MM.1S (cell line): ENCODE results near the gene SLC12A6.

Source experiments
- DNase-seq: peaks from one replicate; pipeline ENCODE4 v3.0.0-alpha.2; 2015
- H2AFZ ChIP-seq: fragments of 300-600 bp; sonication (generic); 2 replicates; pipeline ENCODE4 v1.6.0; 2016; ENCODE audit warnings: antibody characterized with exemption, low read length
- H3F3A ChIP-seq: fragments of 300-600 bp; sonication (generic); 2 replicates; pipeline ENCODE4 v1.6.1; 2016; ENCODE audit warnings: mild to moderate bottlenecking, antibody characterized with exemption, low read length, moderate library complexity, mixed read lengths; ENCODE audit not compliant: insufficient read depth
- H3K27ac ChIP-seq: fragments of 300-600 bp; sonication (generic); 2 replicates; pipeline ENCODE4 v1.5.1; 2016; ENCODE audit warnings: mild to moderate bottlenecking, low read length
- H3K27me3 ChIP-seq: fragments of 300-600 bp; sonication (generic); replicated peaks from 2 replicates; pipeline ENCODE4 v1.6.0; 2016; ENCODE audit warnings: low read length; ENCODE audit not compliant: insufficient read depth
- H3K36me3 ChIP-seq: fragments of 300-600 bp; sonication (generic); replicated peaks from 2 replicates; pipeline ENCODE4 v1.6.1; 2016; ENCODE audit warnings: mild to moderate bottlenecking, low read length, mixed read lengths; ENCODE audit not compliant: insufficient read depth
- H3K4me1 ChIP-seq: fragments of 300-600 bp; sonication (generic); 2 replicates; pipeline ENCODE4 v1.6.1; 2016; ENCODE audit warnings: low read length, mixed read lengths
- H3K4me2 ChIP-seq: fragments of 300-600 bp; sonication (generic); 2 replicates; pipeline ENCODE4 v1.6.0; 2016; ENCODE audit warnings: low read depth, low read length
- H3K4me3 ChIP-seq: fragments of 300-600 bp; sonication (generic); 2 replicates; pipeline ENCODE4 v1.5.1; 2016; ENCODE audit warnings: low read length, mixed read lengths
- H3K79me2 ChIP-seq: fragments of 300-600 bp; sonication (generic); 2 replicates; pipeline ENCODE4 v1.6.1; 2016; ENCODE audit warnings: mixed run types, low read length, mixed read lengths
- H3K9ac ChIP-seq: fragments of 300-600 bp; sonication (generic); 2 replicates; pipeline ENCODE4 v1.6.1; 2016; ENCODE audit warnings: low read length, mixed read lengths
- H3K9me2 ChIP-seq: fragments of 300-600 bp; sonication (generic); replicated peaks from 2 replicates; pipeline ENCODE4 v1.6.1; 2016; ENCODE audit warnings: mild to moderate bottlenecking, low read length, mixed read lengths; ENCODE audit not compliant: insufficient read depth
- H3K9me3 ChIP-seq: fragments of 300-600 bp; sonication (generic); replicated peaks from 2 replicates; pipeline ENCODE4 v1.6.1; 2016; ENCODE audit warnings: mild to moderate bottlenecking, low read length, mixed read lengths; ENCODE audit not compliant: insufficient read depth
- H4K20me1 ChIP-seq: fragments of 300-600 bp; sonication (generic); 2 replicates; pipeline ENCODE4 v1.6.1; 2016; ENCODE audit warnings: mild to moderate bottlenecking, low read length, moderate library complexity, mixed read lengths; ENCODE audit not compliant: insufficient read depth
- EZH2 ChIP-seq: fragments of 300-600 bp; sonication (generic); optimal IDR thresholded peaks from 2 replicates; pipeline ENCODE3; 2017; ENCODE audit warnings: low read depth, mild to moderate bottlenecking, antibody characterized with exemption, low read length, mixed read lengths
- EZH2phosphoT487 ChIP-seq: fragments of 300-600 bp; sonication (generic); IDR thresholded peaks from 2 replicates; pipeline ENCODE4 v1.6.1; 2018; ENCODE audit warnings: antibody characterized with exemption, low read length
- TF ChIP-seq, protein P1 (sequence below): fragments of 300-600 bp; sonication (generic); IDR thresholded peaks from 2 replicates; pipeline ENCODE4 v1.5.1; 2016; ENCODE audit warnings: antibody characterized with exemption, low read length, mixed read lengths

SLC12A6 gene

DNA sequence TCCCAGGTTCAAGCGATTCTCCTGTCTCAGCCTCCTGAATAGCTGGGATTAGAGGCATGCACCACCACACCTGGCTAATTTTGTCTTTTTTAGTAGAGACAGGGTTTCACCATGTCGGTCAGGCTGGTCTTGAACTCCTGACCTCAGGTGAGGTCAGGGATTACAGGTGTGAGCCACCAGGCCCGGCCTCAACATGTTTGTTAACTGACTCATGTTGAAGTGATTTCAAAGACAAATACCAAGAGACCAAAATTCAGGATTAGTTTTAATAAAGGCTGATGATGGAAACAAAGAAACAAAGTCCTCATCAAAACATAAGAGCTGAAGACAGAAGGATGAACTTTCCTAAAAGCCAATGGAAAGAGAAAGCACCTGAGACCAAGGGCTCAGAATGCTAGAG, 36.5 kb downstream of the SLC12A6 start:
- Histone ChIP-seq H3K4me3 (no peak overlapping the region), H3F3A (no peaks in the 10 kb centered on the region), H3K36me3 (no peaks in the 10 kb centered on the region), H3K27ac (no peak overlapping the region), H3K4me2 (no peak overlapping the region), H2AFZ (no peak overlapping the region), H3K79me2 (peaks cover 41% of the 10 kb centered on the region), H3K9me3 (no peaks in the 10 kb centered on the region), H3K9ac (no peak overlapping the region), H3K27me3 (no peaks in the 10 kb centered on the region), H3K4me1 (no peaks in the 10 kb centered on the region), H4K20me1 (no peaks in the 10 kb centered on the region), H3K9me2 (no peaks in the 10 kb centered on the region)
- no peak for DNase-seq
- no peak for TF ChIP-seq EZH2
- no peak for TF ChIP-seq EZH2phosphoT487
- TF ChIP-seq, protein P1, sequence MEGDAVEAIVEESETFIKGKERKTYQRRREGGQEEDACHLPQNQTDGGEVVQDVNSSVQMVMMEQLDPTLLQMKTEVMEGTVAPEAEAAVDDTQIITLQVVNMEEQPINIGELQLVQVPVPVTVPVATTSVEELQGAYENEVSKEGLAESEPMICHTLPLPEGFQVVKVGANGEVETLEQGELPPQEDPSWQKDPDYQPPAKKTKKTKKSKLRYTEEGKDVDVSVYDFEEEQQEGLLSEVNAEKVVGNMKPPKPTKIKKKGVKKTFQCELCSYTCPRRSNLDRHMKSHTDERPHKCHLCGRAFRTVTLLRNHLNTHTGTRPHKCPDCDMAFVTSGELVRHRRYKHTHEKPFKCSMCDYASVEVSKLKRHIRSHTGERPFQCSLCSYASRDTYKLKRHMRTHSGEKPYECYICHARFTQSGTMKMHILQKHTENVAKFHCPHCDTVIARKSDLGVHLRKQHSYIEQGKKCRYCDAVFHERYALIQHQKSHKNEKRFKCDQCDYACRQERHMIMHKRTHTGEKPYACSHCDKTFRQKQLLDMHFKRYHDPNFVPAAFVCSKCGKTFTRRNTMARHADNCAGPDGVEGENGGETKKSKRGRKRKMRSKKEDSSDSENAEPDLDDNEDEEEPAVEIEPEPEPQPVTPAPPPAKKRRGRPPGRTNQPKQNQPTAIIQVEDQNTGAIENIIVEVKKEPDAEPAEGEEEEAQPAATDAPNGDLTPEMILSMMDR: no peak

DNA sequence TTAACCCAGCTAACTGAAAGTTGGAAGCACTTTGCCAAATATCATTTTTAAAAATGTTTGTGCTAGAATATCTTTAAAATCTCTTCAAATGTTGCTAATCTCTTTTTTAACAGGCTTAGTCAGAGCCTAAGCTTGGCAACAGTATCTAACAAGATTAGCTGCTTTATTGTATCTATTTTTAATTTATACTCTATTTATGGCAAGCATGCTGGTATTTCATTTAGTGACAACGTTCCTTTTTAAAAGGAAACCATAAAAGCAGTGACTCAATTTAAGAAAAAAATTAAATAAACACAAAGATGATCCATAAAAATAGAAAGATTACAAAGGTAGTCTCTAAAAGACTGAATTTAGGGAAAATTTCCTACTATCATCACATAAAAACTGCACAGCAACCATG, 40.5 kb downstream of the SLC12A6 start:
- no peaks in the 10 kb centered on the region for H3K36me3 ChIP-seq
- no peak for DNase-seq
- peaks cover 54% of the 10 kb centered on the region for H3K79me2 ChIP-seq
- no peaks in the 10 kb centered on the region for H3K27me3 ChIP-seq
- TF ChIP-seq EZH2: no peak
- TF ChIP-seq EZH2phosphoT487: no peak
- TF ChIP-seq, protein P1: no peak
- no peak overlapping the region for H3K27ac ChIP-seq
- no peak overlapping the region for H2AFZ ChIP-seq
- no peaks in the 10 kb centered on the region for H3F3A ChIP-seq
- no peak overlapping the region for H3K4me2 ChIP-seq
- H3K4me3 ChIP-seq: no peak overlapping the region
- no peaks in the 10 kb centered on the region for H4K20me1 ChIP-seq
- no peak overlapping the region for H3K9ac ChIP-seq
- H3K9me3 ChIP-seq: no peaks in the 10 kb centered on the region
- H3K9me2 ChIP-seq: no peaks in the 10 kb centered on the region
- H3K4me1 ChIP-seq: no peaks in the 10 kb centered on the region

DNA sequence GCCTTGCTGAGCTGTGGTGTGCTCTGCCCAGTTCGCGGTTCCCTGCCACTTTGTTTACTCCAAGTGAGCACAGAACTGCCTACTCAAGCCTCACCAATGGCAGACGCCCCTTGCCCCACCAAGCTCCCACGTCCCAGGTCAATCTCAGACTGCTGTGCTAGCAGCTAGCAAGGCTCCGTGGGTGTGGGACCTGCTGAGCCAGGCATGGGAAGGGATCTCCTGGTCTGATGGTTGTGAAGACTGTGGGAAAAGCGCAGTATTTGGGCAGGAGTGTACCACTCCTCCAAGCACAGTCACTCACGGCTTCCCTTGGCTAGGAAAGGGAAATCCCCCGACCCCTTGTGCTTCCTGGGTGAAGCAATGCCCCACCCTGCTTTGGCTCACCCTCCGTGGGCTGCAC, 45.0 kb downstream of the SLC12A6 start:
- DNase-seq: no peak
- H3K9me2 ChIP-seq: no peaks in the 10 kb centered on the region
- H3K4me3 ChIP-seq: no peak overlapping the region
- no peaks in the 10 kb centered on the region for H4K20me1 ChIP-seq
- TF ChIP-seq EZH2 (no peak), EZH2phosphoT487 (no peak)
- TF ChIP-seq, protein P1: no peak
- H3K27me3 ChIP-seq: no peaks in the 10 kb centered on the region
- H3K36me3 ChIP-seq: no peaks in the 10 kb centered on the region
- H3K9ac ChIP-seq: no peak overlapping the region
- H3K9me3 ChIP-seq: no peaks in the 10 kb centered on the region
- no peak overlapping the region for H2AFZ ChIP-seq
- H3K4me2 ChIP-seq: no peak overlapping the region
- no peaks in the 10 kb centered on the region for H3K4me1 ChIP-seq
- H3K27ac ChIP-seq: no peak overlapping the region
- H3K79me2 ChIP-seq: peaks cover 29% of the 10 kb centered on the region
- no peaks in the 10 kb centered on the region for H3F3A ChIP-seq

DNA sequence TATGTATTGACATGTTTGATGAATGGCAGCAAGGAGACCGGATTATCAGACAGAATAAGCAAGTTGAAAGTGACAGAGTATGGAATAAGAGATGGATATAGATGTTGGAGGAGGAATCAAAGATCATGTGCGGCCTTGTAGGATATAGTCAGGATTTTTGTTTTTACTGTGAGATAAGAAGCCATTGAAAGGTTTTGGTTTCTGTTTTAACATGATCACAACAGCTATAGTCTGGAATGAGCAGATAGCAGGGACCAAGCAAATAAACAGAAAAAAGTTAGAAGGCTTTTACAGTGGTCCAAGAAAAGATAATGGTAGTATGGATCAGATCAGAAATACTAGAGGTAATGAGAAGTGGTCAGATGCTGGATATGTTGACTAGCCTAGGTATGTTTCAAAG, 52.6 kb downstream of the SLC12A6 start:
- H3K79me2 ChIP-seq: peaks cover 25% of the 10 kb centered on the region; the same call in 1 of the 2 replicates
- no peaks in the 10 kb centered on the region for H3K9me2 ChIP-seq
- no peak overlapping the region for H3K4me2 ChIP-seq

More for the DNA sequence above, 52.6 kb downstream of the SLC12A6 start:
- H3F3A ChIP-seq: no peaks in the 10 kb centered on the region
- H3K36me3 ChIP-seq: no peaks in the 10 kb centered on the region
- H3K4me1 ChIP-seq: no peaks in the 10 kb centered on the region
- no peak overlapping the region for H3K27ac ChIP-seq
- H3K9ac ChIP-seq: no peak overlapping the region
- no peak overlapping the region for H2AFZ ChIP-seq
- H3K9me3 ChIP-seq: no peaks in the 10 kb centered on the region
- H3K4me3 ChIP-seq: no peak overlapping the region
- H3K27me3 ChIP-seq: no peaks in the 10 kb centered on the region
- H4K20me1 ChIP-seq: no peaks in the 10 kb centered on the region
- TF ChIP-seq EZH2 (no peak), EZH2phosphoT487 (no peak)
- no peak for DNase-seq
